Calu3 (cell line): ENCODE measurements around the gene NEDD4L. TPM values are rescaled to one million over a fixed set of nuclear protein-coding genes. Genes with fewer than 3 reads are reported as not detected.

Experiments
- BruUV-seq: library from RNA; stranded (reverse); fragments of 400-500 nt; replicated peaks from 2 replicates; lab custom pipeline; 2021; lab: Mats Ljungman, UMichigan
- CTCF ChIA-PET: fragments of 300-600 bp; sonication (Branson Sonifier 250); formaldehyde crosslinking; loops from one replicate; lab custom pipeline; 2022; ENCODE audit warnings: antibody characterized with exemption; lab: Charles Lee
- DNase-seq: peaks from one replicate; pipeline ENCODE4 v3.0.0; 2022
- H3K27ac Mint-ChIP-seq: one replicate; pipeline ENCODE4 v1.8.0; 2022; ENCODE audit warnings: mixed read lengths; ENCODE audit not compliant: unreplicated experiment
- H3K27me3 Mint-ChIP-seq: one replicate; pipeline ENCODE4 v1.8.0; 2022; ENCODE audit warnings: mixed read lengths; ENCODE audit not compliant: unreplicated experiment
- H3K36me3 Mint-ChIP-seq: one replicate; pipeline ENCODE4 v1.8.0; 2022; ENCODE audit warnings: mild to moderate bottlenecking, moderate library complexity, mixed read lengths; ENCODE audit not compliant: insufficient read depth, unreplicated experiment
- H3K4me1 Mint-ChIP-seq: one replicate; pipeline ENCODE4 v1.8.0; 2022; ENCODE audit warnings: mild to moderate bottlenecking, low read depth, mixed read lengths; ENCODE audit not compliant: unreplicated experiment
- H3K4me3 Mint-ChIP-seq: one replicate; pipeline ENCODE4 v1.8.0; 2022; ENCODE audit warnings: mild to moderate bottlenecking, low read depth, moderate library complexity, mixed read lengths; ENCODE audit not compliant: unreplicated experiment
- H3K9me3 Mint-ChIP-seq: one replicate; pipeline ENCODE4 v1.8.0; 2022; ENCODE audit warnings: low read depth, mixed read lengths; ENCODE audit not compliant: unreplicated experiment
- intact Hi-C: fragments of 100-400 bp; cut with micrococcal nuclease; formaldehyde crosslinking; loops from one replicate; pipeline ENCODE4 v1.10.0; 2022; ENCODE audit not compliant: unreplicated experiment
- total RNA-seq: library from RNA; stranded (reverse); gene quantifications from 2 replicates; pipeline ENCODE4 v1.2.3, GENCODE V29; 2022
- TF ChIP-seq, protein P1 (sequence below): fragments of 200-600 bp; IDR thresholded peaks from one replicate; pipeline ENCODE4 v1.8.0; 2022; ENCODE audit warnings: antibody characterized with exemption; ENCODE audit not compliant: unreplicated experiment

The NEDD4L gene
- total RNA-seq, 1 experiment from 2014 or later, result 213 TPM

DNA sequence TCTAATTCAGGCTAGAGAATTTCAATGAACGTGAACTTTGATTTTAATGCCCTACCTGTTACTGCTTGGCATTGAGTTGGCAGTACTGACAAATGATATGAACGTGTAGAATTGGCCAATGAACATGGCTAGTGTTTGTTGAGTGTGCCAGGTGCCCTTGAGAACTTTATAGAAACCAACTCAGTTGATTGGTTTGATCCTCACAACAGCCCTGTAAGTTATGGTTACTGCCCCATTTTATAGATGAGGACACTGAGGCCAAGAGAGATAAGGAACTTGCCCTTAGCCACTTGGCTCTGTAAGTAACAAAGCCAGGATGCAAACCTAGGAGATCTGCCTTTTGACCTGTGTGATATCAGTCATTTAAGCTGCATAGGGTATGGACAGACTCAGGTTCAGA is 275.7 kb downstream of the NEDD4L start:
- no peaks in the 10 kb centered on the region for H3K9me3 Mint-ChIP-seq
- intact Hi-C loops, result loop anchor here (5.0 to 10.0 kb wide), 5 partner anchors 32 to 435 kb away; partner anchors contain the start of gene NEDD4L
- TF ChIP-seq, protein P1, sequence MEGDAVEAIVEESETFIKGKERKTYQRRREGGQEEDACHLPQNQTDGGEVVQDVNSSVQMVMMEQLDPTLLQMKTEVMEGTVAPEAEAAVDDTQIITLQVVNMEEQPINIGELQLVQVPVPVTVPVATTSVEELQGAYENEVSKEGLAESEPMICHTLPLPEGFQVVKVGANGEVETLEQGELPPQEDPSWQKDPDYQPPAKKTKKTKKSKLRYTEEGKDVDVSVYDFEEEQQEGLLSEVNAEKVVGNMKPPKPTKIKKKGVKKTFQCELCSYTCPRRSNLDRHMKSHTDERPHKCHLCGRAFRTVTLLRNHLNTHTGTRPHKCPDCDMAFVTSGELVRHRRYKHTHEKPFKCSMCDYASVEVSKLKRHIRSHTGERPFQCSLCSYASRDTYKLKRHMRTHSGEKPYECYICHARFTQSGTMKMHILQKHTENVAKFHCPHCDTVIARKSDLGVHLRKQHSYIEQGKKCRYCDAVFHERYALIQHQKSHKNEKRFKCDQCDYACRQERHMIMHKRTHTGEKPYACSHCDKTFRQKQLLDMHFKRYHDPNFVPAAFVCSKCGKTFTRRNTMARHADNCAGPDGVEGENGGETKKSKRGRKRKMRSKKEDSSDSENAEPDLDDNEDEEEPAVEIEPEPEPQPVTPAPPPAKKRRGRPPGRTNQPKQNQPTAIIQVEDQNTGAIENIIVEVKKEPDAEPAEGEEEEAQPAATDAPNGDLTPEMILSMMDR, result no peak
- CTCF ChIA-PET, result no interaction called here
- BruUV-seq, result no TSS peak
- peaks cover 56% of the 10 kb centered on the region for H3K4me1 Mint-ChIP-seq
- no peak for DNase-seq
- H3K36me3 Mint-ChIP-seq, result peaks cover 26% of the 10 kb centered on the region
- H3K27ac Mint-ChIP-seq, result no peak overlapping the region
- H3K27me3 Mint-ChIP-seq, result no peaks in the 10 kb centered on the region
- H3K4me3 Mint-ChIP-seq, result no peak overlapping the region

DNA sequence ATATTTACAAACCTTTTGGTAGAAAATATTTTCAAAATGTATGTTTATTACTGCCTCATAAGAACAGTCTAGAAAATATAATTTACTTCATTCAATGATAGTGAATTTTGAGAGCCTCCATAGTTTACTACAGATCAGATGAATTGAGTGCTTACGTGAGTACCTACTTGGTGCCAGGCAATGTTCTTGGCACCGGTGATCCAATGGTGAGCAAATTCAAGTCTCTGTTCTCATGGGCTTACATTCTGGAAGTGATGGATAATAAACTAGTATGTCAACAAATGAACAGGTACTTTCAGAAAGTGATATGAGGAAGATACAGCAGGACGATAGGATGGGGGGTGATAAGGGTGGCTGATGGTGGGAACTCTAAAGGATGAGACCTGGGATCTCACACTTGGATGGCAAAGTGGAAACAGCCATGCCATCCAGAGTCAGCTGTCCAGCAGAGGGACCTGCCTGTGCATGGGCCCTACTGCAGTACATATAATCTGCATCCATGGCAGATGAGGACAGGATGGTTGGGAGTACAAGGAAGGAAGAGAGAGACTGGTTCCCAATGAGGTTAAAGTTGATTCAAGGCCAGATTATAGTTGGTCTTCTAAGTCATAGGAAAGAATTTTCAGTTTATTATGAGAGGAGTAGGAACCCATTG is 277.0 kb downstream of the NEDD4L start:
- Mint-ChIP-seq H3K36me3 (peaks cover 31% of the 10 kb centered on the region), H3K27me3 (no peaks in the 10 kb centered on the region), H3K4me1 (peaks cover 43% of the 10 kb centered on the region), H3K9me3 (no peaks in the 10 kb centered on the region), H3K27ac (no peak overlapping the region), H3K4me3 (no peak overlapping the region)
- BruUV-seq, result no TSS peak
- TF ChIP-seq, protein P1, result no peak
- DNase-seq, result no peak
- intact Hi-C loops, result loop anchor here (5.0 kb wide), 3 partner anchors 34 to 124 kb away; no protein-coding TSS in a partner anchor
- CTCF ChIA-PET, result interaction anchor here (1.2 to 1.5 kb wide), 2 partner anchors 32 to 129 kb away, joined by 4 read pairs; no protein-coding TSS in a partner anchor

DNA sequence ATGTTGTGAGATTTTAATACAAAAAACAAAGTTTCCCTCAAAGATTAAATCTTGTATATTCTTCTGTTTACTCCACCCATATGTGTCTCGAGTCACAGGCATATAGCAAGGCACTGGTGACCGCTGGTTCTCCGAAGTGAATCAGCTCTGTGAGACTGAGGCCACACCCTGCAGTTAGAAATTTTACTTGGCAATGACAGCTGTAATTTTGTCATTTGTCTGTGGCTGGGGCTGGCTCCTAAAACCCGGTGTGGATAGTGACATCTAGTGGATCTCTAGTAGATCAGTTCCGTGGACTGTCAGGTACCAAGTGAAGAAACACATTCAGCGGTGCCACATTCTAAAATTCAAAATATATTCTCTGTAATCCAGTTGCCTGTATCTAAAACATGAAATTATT is 278.0 kb downstream of the NEDD4L start:
- Mint-ChIP-seq H3K27me3 (no peaks in the 10 kb centered on the region), H3K36me3 (peaks cover 25% of the 10 kb centered on the region), H3K4me3 (no peak overlapping the region), H3K9me3 (no peaks in the 10 kb centered on the region), H3K4me1 (peaks cover 37% of the 10 kb centered on the region), H3K27ac (peak overlapping the region; percentile 41)
- DNase-seq, result peak; percentile 70
- CTCF ChIA-PET, result interaction anchor here (0.6 to 1.5 kb wide), 18 partner anchors 11 to 690 kb away, joined by 3 to 13 read pairs (median 4); partner anchors contain the start of gene NEDD4L
- TF ChIP-seq, protein P1, result peak; percentile 54
- BruUV-seq, result no TSS peak
- intact Hi-C loops, result loop anchor here (5.0 kb wide), 3 partner anchors 35 to 125 kb away; no protein-coding TSS in a partner anchor

DNA sequence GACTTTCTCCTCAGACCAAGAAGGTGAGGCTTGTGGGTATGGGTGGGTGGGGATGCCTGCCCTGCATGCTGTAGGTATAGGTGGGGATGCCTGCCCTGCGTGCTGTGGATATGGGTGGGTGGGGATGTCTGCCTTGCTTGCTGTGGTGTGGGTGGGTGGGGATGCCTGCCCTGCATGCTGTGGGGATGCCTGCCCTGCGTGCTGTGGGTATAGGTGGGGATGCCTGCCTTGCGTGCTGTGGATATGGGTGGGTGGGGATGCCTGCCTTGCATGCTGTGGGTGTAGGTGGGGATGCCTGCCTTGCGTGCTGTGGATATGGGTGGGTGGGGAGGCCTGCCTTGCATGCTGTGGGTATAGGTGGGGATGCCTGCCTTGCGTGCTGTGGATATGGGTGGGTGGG is 278.4 kb downstream of the NEDD4L start:
- TF ChIP-seq, protein P1, result no peak
- intact Hi-C loops, result loop anchor here (5.0 kb wide), 3 partner anchors 35 to 125 kb away; no protein-coding TSS in a partner anchor
- no peak for DNase-seq
- no peaks in the 10 kb centered on the region for H3K9me3 Mint-ChIP-seq
- peaks cover 39% of the 10 kb centered on the region for H3K4me1 Mint-ChIP-seq
- CTCF ChIA-PET, result interaction anchor here (0.6 to 1.5 kb wide), 14 partner anchors 12 to 690 kb away, joined by 3 to 13 read pairs (median 4); partner anchors contain the start of gene NEDD4L
- H3K27ac Mint-ChIP-seq, result no peak overlapping the region
- no peak overlapping the region for H3K4me3 Mint-ChIP-seq
- H3K36me3 Mint-ChIP-seq, result peaks cover 30% of the 10 kb centered on the region
- BruUV-seq, result no TSS peak
- H3K27me3 Mint-ChIP-seq, result no peaks in the 10 kb centered on the region
